Right renal cortex interstitium (tissue), 3 donors: ENCODE data around the gene PTK7. TPM values are rescaled to one million over a fixed set of nuclear protein-coding genes. Genes with fewer than 3 reads are reported as not detected.
"Not testable (repeated sequence)": the region's sequence is repeated elsewhere in the genome, so short reads cannot be mapped to it uniquely, and the experiment has no call there.

Experiments used
- DNase-seq, 3 donors: peaks; one replicate each; pipeline ENCODE4 v3.0.0-alpha.2; 2013; ENCODE audit warnings: low read depth in 3 of 3, low spot score in 2 of 3
- polyA plus RNA-seq, 3 donors: library from polyadenylated mRNA; unstranded; fragments of 120-200 nt; gene quantifications; one replicate each; pipeline ENCODE4 v1.2.1, GENCODE V29; 2013; ENCODE audit not compliant: insufficient read length in 3 of 3

PTK7 gene
- 100 to 1,000 TPM; 223 to 242 (median 227) TPM for polyA plus RNA-seq

DNA sequence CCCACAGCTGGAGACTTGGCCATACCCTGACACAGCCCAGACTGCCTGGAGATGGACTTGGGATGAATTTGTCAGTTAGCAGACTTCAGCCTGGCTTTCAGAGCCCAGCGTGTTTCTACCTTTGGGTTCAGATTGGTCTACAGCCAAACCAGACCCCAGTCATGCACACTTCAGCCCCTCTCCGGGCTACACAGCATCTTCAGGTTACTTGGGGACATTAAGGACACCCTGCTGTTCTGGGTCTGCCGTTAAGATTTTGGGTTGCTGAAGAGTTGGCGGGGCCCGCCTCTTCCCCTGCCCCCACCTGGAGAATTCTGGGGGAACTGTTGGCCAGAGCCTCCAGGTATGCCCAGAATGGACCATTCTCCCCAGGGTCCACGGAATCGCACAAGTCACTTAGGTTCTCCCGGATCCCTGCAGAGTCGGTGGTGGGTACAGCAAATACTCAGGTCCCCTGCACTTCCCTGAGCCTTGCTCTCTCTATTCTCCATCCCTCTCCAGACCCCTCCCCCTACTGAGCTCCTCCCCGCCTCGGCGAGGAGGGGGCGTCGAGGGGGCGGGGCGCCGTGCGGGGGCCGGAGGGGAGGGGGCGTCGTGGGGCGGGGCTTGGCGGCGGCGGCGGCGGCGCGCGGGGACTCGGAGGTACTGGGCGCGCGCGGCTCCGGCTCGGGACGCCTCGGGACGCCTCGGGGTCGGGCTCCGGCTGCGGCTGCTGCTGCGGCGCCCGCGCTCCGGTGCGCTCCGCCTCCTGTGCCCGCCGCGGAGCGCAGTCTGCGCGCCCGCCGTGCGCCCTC lies at the start of gene PTK7:
Gene PTK7, plus strand, starts transcription at position 645 of the 794 bp plus-strand sequence. CDS start 175 bp downstream, outside the sequence.
- DNase-seq: no peak

DNA sequence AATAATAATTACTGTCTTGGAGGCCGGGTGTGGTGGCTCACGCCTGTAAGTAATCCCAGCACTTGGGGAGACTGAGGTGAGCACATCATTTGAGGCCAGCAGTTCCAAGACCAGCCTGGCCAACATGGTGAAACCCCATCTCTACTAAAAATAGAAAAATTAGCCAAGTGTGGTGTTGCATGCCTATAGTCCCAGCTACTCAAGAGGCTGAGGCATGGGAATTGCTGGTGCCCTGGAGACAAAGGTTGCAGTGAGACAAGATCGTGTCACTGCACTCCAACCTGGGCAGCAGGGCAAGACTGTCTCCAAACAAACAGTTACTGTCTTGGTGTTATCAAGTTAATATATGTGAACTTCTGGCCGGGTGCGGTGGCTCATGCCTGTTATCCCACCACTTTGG lies 49.7 kb upstream of the PTK7 start:
- DNase-seq: no peak

DNA sequence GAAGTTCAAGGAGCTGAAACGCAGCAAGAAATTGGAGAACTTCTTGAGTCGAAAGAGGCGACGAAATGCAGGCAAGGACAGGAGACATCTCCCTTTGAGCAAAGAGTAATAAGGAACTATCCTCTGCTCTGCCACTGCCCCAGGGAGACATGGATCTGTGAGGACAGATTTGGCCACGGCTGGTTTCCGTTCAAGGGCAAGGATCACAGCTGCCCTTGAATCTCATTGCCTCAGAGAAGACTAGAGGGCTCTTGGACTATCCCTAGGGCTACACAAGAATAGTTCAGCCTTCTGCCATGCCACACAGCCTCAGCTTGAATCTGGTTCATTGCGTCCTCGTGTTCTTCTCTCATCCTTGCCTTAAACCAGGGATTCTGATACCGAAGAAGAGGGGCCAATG lies 47.0 kb upstream of the PTK7 start:
- no peak for DNase-seq

DNA sequence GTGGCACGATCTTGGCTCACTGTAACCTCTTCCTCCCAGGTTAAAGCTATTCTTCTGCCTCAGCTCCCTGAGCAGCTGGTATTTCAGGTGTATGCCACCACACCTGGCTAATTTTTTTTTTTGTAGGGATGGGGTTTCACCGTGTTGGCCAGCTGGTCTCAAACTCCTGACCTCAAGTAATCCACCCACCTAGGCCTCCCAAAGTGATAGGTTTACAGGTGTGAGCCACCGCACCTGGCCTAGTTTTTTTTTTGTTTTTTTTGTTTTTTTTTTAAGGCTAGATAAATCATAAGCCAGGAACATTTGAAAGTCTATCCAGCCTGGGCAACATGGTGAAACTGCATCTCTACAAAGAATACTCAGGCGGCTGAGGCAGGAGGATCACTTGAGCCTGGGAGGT lies 43.8 kb upstream of the PTK7 start:
- DNase-seq: no peak

DNA sequence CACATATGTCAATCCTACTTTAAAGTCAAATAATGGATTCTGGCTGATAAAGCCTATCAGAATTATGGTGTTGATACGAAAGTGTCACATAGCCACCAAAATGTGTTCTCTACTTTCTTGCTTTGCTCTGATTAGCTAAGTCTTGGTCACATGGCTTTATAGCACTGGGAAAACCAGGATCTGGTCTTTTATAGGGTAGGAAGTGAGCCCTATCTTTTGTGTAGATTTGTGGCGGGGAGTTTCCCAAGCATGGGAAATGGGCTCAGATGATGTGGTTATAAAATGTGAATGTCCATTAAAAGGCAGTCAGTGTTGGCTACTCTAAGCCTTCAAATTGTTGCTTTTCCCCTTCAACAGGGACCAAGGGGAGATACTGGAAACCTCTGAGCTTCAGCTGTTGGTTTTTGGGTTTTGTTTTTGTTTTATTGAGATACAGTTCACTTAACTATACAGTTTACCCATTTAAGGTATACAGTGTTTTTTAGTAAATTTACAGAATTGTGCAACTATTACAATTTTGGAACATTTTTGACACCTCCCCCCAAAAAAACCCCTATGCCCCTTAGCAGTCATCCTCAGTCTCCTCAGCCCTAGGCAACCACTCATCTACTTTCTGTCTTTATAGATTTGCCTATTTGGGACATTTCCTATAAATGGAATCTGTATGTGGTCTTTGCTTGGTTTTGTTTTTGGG lies 42.5 kb upstream of the PTK7 start:
- DNase-seq: no peak

DNA sequence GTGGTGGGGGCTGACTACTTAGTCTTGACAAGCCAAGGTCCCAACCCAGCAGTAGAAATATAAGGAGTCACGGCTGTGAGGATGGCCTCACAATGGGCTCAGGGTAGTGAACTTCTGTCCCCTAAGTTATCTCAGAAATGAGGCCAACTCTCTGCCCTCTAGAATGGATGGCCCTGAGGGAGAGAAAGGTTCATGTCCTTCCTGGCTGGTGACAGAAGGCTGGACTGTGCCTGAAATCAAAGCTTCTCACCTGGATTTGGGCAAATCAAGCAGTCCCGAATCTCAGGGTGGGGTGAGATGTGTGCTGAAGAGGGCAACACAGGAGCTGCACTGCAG lies 42.0 kb upstream of the PTK7 start:
- no peak for DNase-seq

DNA sequence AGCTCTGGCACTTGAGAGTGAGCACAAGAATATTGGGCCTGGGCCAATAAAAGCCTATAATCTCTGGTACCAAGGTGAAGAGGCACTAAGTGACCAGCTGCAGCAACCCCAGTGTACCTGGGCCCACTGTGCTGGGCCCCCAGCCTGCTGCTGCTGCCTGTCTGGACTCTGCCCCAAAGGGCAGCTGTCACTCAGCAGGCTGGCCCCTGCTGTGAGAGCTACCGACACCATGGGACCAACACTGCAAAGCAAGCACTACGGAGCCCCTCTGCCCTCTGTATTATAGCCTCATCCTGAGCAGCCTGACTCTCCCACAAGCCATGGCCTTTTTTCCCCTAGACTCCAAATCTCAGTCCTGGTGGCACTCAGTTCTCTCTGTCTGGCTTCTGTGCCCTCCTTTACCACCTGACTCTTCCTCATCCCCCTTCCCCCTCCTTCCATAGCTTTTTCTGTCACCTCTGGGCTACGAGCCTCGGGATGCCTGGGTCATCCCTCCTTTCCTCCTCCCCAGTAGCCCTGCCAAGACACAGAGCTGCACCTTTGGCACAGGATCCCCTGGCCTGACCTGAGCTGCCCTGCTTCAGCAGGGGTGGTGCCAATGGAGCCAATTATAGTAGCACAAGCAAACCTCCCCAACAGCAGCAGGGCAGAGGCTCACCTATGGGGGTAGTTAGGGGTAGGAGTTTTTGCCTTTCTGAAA lies 40.5 kb upstream of the PTK7 start:
- no peak for DNase-seq

DNA sequence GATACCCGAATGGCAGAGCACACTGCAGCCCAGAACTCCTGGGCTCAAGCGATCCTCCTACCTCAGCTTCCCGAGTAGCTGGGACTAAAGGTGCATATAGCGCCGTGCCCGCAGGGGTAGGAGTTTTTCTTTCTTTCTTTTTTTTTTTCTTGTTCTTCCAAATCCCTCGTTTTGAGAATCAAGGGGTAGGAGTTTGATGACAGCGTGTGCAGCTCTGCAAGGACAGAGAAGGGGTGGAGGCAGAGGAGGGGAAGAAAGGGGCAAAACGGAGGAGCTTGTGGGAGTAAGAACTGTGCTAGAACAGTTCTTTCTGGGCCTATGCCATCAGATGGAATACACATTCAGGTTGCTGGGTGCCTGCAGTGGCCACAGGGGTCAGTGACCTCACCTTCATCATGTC lies 39.4 kb upstream of the PTK7 start:
- no peak for DNase-seq

DNA sequence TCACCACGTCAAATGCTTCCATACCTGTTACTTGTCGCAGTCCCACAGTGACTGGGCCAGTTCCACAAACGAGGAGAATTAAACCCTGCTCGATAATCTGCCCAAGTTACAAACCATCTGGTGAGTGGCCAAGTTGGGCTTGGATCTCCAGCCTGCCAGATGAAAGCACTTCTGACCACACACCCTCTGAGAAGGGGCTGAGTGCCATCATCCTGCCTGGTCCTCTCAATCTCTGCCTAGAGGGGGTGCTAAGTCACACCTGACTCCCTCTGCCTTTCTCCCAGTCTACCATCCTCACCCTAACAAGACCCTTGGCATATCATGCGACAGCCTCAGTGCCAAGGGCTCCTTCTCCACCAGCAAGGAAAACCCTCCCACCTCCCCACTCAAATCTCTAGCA lies 38.9 kb upstream of the PTK7 start:
- no peak for DNase-seq

DNA sequence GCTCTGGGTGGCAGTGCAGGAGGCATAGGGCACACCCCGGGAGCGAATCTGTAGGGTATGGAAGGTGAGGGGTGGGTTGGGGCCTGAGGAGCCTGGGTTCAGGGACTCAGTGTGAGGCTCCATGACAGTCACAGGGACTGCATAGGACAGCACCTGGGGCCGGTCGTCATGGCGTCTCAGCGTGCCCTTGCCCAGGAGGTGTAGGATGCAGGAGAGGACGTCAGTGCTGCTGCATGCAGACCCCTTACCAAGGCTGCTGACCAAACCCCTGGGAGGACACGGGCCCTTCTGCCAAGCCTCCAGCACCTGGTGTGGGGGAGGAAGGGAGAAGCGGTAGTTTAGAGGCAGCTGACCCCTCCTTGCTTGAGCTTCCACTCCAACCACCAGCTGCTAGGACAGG lies 38.4 kb upstream of the PTK7 start:
- no peak for DNase-seq

DNA sequence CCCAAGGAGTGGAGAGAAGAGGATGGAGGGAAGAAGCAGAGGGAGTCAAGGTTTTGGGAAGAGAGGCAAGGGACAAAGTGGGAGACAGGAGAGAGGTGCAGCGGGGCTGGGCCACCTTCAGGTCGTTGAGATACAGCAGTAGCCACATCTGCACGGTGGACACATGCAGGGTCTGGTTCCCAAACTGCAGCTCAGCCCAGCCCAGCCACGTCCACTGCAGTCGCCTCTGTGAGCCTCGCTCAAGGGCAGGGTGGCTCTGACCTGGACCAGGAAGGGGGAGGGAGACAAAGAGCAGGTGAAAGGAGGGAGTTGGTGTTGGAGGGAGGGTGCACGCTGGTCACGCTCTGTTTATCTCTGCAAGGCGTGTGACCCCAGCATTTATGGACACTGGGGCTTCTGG lies 37.4 kb upstream of the PTK7 start:
- DNase-seq: no peak

DNA sequence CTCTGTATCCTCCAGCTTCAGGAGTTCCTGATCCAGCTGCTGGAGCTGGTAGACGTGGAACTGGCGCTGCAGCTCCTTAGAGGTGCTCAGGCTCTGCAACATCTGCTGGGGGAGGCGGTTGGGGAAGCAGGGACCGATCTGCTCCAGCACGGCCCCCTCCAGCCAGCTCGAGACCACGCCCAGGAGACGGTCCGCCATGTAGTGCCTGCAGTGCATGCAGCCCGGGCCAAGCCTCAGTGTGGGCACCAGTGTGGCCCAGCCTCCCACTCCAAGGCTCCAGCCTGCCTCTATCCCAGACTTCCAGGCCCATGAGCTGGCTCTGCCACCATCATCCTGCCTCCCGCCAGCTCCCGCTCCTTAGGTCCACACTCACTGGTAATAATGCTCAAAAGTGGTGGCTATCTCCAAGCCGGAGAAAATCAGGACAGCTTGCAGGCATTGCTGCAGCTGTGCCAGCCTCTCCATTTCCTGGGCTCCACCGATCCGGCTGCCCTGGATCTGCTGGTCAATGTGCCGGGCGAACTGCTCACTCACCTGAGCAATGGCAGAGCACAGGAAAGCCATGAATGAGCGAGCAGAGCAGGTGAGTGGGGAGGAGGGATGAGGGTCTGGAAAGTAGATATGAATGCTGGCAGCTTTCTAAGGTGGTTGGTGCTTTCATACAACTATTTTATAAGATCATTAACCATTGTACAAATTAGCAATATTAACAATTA lies 35.4 kb upstream of the PTK7 start:
- no peak for DNase-seq

DNA sequence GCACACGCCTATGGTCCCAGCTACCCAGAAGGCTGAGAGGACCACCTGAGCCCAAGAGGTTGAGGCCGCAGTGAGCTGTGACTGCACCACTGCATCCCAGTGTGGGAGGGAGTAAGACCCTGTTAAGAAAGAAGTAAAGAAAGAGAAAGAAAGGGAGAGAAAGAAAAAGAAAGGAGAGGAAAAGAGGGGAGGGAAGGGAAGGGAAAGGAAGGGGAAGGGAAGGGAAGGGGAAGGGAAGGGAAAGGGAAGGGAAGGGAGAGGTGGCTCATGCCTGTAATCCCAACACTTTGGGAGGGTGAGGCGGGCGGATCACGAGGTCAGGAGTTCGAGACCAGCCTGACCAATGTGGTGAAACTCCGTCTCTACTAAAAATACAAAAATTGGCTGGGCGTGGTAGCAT lies 34.6 kb upstream of the PTK7 start:
- DNase-seq: not testable (repeated sequence)

DNA sequence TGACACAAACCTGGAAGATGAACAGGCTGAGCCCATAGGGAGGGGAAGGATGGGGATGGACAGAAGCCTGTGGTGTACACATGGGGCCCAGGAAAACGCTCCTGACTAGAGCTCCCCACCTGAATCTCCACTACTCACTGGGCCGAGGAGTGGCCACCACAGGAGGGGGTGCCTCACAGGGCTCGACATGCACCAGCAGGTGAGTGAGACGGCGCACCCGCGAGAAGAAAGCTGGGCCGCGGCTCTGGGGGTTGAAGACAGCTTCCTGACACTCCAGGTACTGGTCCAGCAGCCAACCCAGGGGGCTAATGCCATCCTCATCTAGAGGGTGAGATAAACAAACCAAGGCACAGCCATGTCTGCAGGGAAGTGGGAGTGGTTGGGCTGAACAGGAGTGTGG lies 32.8 kb upstream of the PTK7 start:
- DNase-seq: no peak

DNA sequence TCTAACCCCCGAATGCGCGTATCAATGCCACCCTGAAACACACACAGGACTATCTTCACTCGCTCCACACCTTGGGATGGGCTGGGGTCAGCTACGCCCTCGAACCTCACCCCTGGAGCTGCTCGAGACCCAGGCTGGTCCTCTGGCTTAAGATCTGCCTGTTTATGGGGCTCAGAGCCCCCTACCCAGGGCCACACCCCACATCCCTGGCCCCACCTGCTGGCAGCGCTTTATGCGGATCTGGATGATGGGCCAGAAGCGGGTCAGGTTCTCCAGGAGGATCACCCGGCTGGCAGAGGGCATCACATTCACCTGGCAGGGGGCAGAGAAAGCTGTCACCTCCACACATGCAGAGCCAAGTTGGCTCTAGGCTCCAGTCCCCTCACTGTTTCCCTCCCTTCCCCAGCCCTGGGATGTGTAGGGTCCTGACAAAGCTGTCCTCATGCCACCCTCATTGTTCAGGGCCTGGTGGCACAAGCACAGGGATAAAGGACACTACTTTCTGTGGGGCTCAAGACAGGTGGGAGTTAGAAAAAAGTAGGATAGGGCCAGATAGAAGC lies 30.7 kb upstream of the PTK7 start:
- DNase-seq: no peak

DNA sequence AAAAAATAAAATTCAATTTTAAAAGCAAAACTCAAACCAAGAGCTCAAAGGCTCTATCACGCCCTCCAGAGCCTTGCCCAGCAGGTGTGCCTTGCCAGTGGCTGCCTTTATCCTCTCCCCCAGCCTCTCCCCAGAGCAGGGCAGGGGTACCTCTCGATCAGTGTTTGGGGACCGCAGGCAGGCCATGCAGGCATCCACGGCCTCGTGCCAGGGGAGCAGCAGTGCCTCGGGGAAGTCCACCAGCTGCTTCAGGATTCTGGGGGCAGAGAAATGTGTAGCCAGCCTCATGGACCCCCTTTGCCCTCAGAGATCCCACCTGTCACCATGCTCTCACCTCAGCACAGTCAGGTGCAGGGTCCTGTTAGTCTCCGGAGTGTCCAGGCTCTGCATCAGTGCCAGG lies 28.1 kb upstream of the PTK7 start:
- DNase-seq: no peak

DNA sequence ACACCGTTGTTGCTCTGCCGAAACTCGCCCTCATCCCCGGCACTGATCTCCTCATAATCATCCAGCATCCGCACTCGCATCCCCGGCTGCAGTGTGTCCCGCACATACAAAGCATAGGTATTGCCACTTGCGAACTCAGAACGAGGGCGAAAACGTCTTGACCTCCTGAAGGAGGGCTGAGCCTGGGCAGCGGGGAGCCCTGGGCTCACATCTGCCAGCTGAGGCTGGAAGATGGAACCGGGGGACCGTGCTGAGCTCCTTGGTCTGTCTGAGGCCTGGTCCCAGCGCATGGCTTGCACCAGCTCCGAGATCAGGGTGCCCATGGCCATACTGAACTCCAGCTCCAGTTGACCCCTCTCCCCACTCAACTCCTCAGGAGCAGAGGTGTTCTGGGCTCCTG lies 25.1 kb upstream of the PTK7 start:
- DNase-seq: no peak

DNA sequence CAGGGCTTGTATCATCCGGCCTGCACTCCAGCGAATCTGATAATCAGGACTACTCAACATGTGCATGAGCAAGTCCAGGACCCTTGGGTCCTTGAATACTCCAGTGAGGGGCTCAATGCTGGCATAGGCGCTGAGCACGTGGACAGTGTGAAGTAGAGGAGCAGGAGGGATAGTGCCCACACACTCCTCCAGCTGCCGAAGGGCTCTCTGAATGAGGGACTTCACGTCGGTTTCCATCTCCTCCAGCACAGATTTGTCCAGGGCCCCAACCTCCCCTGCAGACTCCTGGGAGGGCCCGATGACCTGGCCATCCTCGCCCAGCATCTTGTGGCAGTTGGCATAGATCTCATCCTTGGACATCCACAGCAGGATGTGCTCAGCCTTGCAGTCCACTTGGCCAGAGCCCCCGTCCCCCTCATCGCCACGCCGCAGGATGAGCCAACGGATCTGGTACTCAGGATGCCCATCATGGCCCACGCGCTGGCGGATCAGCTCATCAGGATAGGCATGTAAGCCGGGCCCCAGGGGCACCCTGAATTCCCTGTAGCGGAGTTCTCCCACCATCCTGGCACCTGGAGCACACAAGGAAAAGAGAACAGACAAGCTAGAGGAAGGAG lies 23.8 kb upstream of the PTK7 start:
- DNase-seq: no peak

DNA sequence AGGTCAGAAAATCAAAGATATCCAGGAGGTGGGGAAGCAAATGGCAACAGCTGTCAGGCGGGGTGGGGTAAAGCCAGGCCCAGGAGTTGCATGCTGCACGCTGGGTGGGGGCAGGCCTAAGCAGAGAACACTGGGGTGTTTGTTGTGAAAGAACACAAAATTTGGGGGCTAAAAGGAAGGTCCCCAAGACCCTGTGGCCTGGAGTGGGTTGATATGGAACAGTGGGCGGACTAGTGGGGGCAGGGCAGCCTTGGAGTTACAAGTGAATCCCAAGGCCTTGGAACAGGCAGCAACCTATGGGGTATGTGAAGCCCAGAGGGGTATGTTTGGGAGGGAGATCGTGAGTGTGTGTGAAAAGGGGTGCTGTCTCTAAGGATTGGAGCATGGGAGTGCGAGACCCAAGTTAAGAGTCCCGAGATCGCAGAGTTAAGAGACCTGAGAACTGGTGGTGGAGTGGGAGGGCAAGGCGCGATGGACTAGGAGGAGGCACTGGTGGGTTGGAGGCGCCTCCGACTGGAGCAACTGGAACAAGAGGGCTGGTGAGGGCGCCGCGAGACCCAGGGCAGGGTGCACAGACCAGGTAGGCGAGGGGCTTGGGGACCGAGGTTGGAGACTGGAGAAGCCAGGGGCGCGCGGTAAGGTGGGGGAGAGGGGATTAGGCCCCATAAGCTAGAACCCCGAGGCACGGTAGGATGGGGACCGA lies 23.1 kb upstream of the PTK7 start:
- no peak for DNase-seq
